Esophagus muscularis mucosa (tissue), 4 donors: Measurements from ENCODE around the gene TOLLIP. TPM values are rescaled to one million over a fixed set of nuclear protein-coding genes. Genes with fewer than 3 reads are reported as not detected.

Source experiments
- DNase-seq: peaks from one replicate; pipeline ENCODE4 v3.0.0-alpha.2; 2017; ENCODE audit errors: extremely low spot score
- H3K27ac ChIP-seq, 4 donors: fragments of 200-600 bp; sonication (generic); replicated peaks in 1 of 4; 1 replicate in 3 of 4; 2 replicates in 1 of 4; pipeline ENCODE4 v1.5.1; 2016 to 2019; ENCODE audit warnings: mild to moderate bottlenecking in 1 of 4
- H3K27me3 ChIP-seq, 4 donors: fragments of 200-600 bp; sonication (generic); one replicate each; pipeline versions ENCODE4 v1.5.1 to v1.6.0; 2016 to 2019
- H3K36me3 ChIP-seq, 4 donors: fragments of 200-600 bp; sonication (generic); one replicate each; pipeline ENCODE4 v1.5.1; 2016 to 2019
- H3K4me1 ChIP-seq, 4 donors: fragments of 200-600 bp; sonication (generic); one replicate each; pipeline ENCODE4 v1.5.1; 2016 to 2019
- H3K4me3 ChIP-seq, 4 donors: fragments of 200-600 bp; sonication (generic); 1 replicate in 2 of 4; 2 replicates in 2 of 4; pipeline ENCODE4 v1.5.1; 2016 to 2019; ENCODE audit warnings: mild to moderate bottlenecking in 4 of 4, moderate library complexity in 1 of 4
- H3K9me3 ChIP-seq, 4 donors: fragments of 200-600 bp; sonication (generic); 1 replicate in 3 of 4; 2 replicates in 1 of 4; pipeline ENCODE4 v1.5.1; 2016 to 2019
- CTCF ChIP-seq, 3 experiments: fragments of 200-600 bp in 2 of 3; fragments of 450-650 bp in 1 of 3; sonication (generic) in 2 of 3; IDR thresholded peaks; one replicate each; pipeline ENCODE4 v1.5.1; 2017 to 2019; ENCODE audit warnings: antibody characterized with exemption in 3 of 3, mild to moderate bottlenecking in 2 of 3, moderate library complexity in 1 of 3
- EP300 ChIP-seq: sonication (generic); formaldehyde crosslinking; IDR thresholded peaks from one replicate; pipeline ENCODE4 v1.6.1; 2017; ENCODE audit warnings: antibody characterized with exemption
- POLR2A ChIP-seq: fragments of 450-650 bp; IDR thresholded peaks from one replicate; pipeline ENCODE4 v1.6.1; 2017; ENCODE audit warnings: antibody characterized with exemption, moderate library complexity, mild to moderate bottlenecking, low read depth
- POLR2AphosphoS5 ChIP-seq, 2 donors: sonication (generic); formaldehyde crosslinking; IDR thresholded peaks; one replicate each; pipeline ENCODE4 v1.6.1; 2017; ENCODE audit warnings: antibody characterized with exemption in 2 of 2
- WGBS: methylation state at CpG from one replicate; pipeline ENCODE4 v1.1.5; 2018; 5-methylcytosine and 5-hydroxymethylcytosine counted together
- intact Hi-C: fragments of 100-400 bp; cut with DNase I; formaldehyde crosslinking; loops from one replicate; pipeline ENCODE4 v1.15.1; 2023
- total RNA-seq, 4 donors: library from RNA; depleted of rRNA; stranded (reverse); fragments of >200 nt; gene quantifications; one replicate each; pipeline versions ENCODE4 v1.1.0 to v1.2.1, GENCODE V29; 2016

The TOLLIP gene
- total RNA-seq, 4 donors from 2014 or later: 33.2 to 71.6 (median 58.6) TPM

GRCh38 chr11:1280116-1281035 is 29.1 kb downstream of the TOLLIP start:
- Histone ChIP-seq H3K4me1 (peaks cover 7 to 22% (median 15%) of the 10 kb centered on the region in 4 donors), H3K27ac (no peak overlapping the region), H3K36me3 (peaks cover 54 to 94% (median 88%) of the 10 kb centered on the region in 4 donors), H3K9me3 (no peaks in the 10 kb centered on the region), H3K4me3 (no peak overlapping the region), H3K27me3 (no peaks in the 10 kb centered on the region)
- no peak for DNase-seq
- 90% methylated on average over 44 of the region's 46 CpGs for WGBS
- TF ChIP-seq EP300: no peak
- TF ChIP-seq POLR2AphosphoS5 (IDR thresholded peaks at IDR 0.05): no peak
- TF ChIP-seq POLR2A: no peak
- TF ChIP-seq CTCF (IDR thresholded peaks at IDR 0.05): no peak
- intact Hi-C loops: no loop called here

GRCh38 chr11:1279674-1280055 is 29.8 kb downstream of the TOLLIP start:
- DNase-seq: no peak
- intact Hi-C loops: no loop called here
- WGBS: 88% methylated on average over 12 of the region's 14 CpGs
- Histone ChIP-seq H3K27me3 (no peaks in the 10 kb centered on the region), H3K4me3 (no peak overlapping the region), H3K36me3 (peaks cover 49 to 94% (median 88%) of the 10 kb centered on the region in 4 donors), H3K4me1 (peaks cover 7 to 22% (median 15%) of the 10 kb centered on the region in 4 donors), H3K27ac (no peak overlapping the region), H3K9me3 (no peaks in the 10 kb centered on the region)
- TF ChIP-seq CTCF (IDR thresholded peaks at IDR 0.05): no peak

GRCh38 chr11:1278766-1279673 is 30.4 kb downstream of the TOLLIP start:
- Histone ChIP-seq H3K36me3 (peaks cover 42 to 94% (median 89%) of the 10 kb centered on the region in 4 donors), H3K4me3 (no peak overlapping the region), H3K27ac (no peak overlapping the region), H3K4me1 (peaks cover 7 to 22% (median 15%) of the 10 kb centered on the region in 4 donors), H3K27me3 (no peaks in the 10 kb centered on the region), H3K9me3 (no peaks in the 10 kb centered on the region)
- intact Hi-C loops: no loop called here
- WGBS: 93% methylated on average over 30 of the region's 40 CpGs
- no peak for DNase-seq
- TF ChIP-seq POLR2A: no peak
- no peak for TF ChIP-seq EP300
- TF ChIP-seq POLR2AphosphoS5 (IDR thresholded peaks at IDR 0.05): no peak
- no peak for TF ChIP-seq CTCF (IDR thresholded peaks at IDR 0.05)

GRCh38 chr11:1277936-1278512 is 31.4 kb downstream of the TOLLIP start:
- no peak overlapping the region for H3K27ac ChIP-seq
- intact Hi-C loops: no loop called here
- TF ChIP-seq POLR2AphosphoS5 (IDR thresholded peaks at IDR 0.05) (no peak), EP300 (no peak), CTCF (IDR thresholded peaks at IDR 0.05) (no peak), POLR2A (no peak)
- no peak overlapping the region for H3K4me3 ChIP-seq
- WGBS: 96% methylated on average over 11 of the region's 27 CpGs
- no peaks in the 10 kb centered on the region for H3K27me3 ChIP-seq
- peaks cover 34 to 91% (median 84%) of the 10 kb centered on the region in 4 donors for H3K36me3 ChIP-seq
- no peaks in the 10 kb centered on the region for H3K9me3 ChIP-seq
- no peak for DNase-seq
- peaks cover 7 to 22% (median 15%) of the 10 kb centered on the region in 4 donors for H3K4me1 ChIP-seq
